HG03342 (cell line): ENCODE measurements around the gene BLOC1S1.
"Not testable (repeated sequence)": the region's sequence is repeated elsewhere in the genome, so short reads cannot be mapped to it uniquely, and the experiment has no call there.

Source experiments
- ATAC-seq: cut with Tn5 transposase; IDR thresholded peaks from one replicate; pipeline ENCODE4 v1.9.1; 2021; ENCODE audit warnings: mild to moderate bottlenecking, moderate library complexity; ENCODE audit not compliant: unreplicated experiment

BLOC1S1 gene

GRCh38 chr12:55743406-55744339, 27.8 kb downstream of the BLOC1S1 start:
- peak; percentile 51 for ATAC-seq

GRCh38 chr12:55744340-55745030, 28.6 kb downstream of the BLOC1S1 start:
- ATAC-seq: no peak

DNA sequence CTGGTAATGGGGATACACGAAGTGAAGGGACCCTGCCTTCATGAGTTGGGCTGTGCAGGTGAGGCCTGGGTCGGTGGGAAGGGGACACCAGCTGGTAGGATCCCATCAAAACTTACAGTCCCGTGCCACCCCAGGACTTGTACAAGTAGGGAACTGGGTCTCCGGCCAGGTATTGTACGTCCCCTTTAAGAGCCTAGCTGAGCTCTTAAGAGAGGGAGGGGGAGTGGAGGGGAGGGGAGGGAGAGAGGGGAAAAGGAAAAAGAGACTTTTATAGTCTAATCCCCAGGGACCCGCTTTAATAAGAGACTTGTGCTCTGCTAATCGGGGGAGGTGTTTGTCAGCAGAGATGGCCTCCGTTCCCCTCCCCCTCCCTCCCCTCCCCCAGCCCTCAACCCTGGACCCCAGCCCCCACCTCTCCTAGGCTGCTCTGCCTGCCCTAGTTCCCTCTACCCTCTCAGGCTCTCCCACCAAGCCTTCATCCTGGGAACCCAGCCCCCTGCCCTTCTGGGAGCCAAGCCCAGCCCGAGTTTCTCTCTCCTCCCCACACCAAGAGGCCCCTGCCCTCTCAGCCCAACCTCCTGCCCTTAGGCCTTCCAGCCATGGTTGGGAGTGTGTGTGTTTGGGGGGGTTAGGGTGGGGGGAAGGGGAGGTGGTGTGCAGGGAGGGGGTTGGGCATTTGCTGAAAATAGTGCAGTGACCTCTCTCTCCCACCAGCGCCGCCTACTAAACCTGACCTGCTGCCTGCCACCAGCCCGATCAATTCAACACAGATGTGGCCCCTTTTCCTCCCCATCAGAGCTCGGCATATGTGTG, 29.7 kb downstream of the BLOC1S1 start:
- ATAC-seq: no peak

GRCh38 chr12:55746174-55746912, 30.5 kb downstream of the BLOC1S1 start:
- ATAC-seq: no peak

DNA sequence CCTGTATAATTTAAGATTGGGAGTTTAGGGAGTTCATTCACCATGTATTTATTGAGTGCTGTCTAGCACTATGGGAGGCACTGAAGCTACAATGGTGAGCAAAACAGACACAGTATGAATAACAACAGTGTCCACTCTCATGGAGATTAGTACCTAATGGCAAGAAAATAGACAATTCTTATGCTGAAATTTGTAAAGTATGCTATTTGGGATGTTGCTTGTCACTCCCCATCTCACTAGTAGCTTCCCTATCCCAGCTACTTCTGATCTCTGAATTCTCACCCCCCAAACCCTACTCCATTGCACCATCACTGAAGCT, 31.0 kb downstream of the BLOC1S1 start:
- ATAC-seq: no peak

GRCh38 chr12:55748230-55748993, 32.6 kb downstream of the BLOC1S1 start:
- no peak for ATAC-seq

DNA sequence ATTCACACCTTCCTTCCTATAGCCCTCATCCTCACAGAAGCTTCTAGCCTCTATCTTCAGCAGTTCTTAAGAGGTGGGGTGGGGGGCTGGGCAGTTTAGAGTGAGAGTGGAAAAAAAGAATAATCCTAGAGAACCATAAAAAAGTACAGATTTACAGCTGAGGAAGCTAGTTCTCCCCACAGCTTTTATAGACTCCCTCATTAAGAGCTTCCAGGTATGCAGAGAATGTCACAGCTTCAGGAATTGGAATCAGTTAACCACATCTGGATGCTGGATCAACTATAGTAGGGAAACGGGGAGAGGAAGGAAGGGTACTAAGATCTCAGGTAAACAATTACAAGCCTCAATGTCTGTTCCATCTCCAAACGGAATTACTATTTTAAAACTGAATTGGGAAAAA, 39.4 kb downstream of the BLOC1S1 start:
- no peak for ATAC-seq

- ATAC-seq: no peak
Observed at GRCh38 chr12:55757701-55758100, 41.9 kb downstream of the BLOC1S1 start.

DNA sequence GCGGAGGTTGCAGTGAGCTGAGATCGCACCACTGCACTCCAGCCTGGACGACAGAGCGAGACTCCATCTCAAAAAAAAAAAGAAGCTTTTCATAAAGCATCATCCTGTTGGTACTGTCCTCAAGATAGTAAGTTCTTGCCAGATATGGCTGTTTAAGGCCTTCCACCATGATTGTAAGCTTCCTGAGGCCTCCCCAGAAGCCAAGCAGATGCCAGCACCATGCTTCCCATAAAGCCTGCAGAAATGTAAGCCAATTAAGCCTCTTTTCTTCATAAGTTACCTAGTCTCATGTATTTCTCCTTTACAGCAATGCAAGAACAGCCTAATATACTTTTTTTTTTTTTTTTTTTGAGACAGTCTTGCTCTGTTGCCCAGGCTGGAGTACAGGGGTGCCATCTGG, 42.7 kb downstream of the BLOC1S1 start:
- not testable (repeated sequence) for ATAC-seq

DNA sequence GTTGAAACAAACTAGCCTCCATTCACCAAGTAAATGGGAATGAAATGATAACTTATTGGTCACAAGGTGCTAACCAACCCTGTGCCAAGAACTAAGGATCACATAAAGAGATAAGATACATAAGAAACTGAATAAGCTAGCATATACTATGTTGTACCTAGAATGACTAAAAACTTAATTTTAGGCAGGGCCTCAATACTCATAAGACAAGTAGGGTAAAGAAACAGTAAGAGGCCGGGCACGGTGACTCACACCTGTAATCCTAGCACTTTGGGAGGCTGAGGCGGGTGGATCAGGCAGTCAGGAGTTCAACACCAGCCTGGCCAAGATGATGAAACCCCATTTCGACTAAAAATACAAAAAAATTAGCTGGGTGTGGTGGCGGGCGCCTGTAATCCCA, 44.8 kb downstream of the BLOC1S1 start:
- ATAC-seq: no peak

DNA sequence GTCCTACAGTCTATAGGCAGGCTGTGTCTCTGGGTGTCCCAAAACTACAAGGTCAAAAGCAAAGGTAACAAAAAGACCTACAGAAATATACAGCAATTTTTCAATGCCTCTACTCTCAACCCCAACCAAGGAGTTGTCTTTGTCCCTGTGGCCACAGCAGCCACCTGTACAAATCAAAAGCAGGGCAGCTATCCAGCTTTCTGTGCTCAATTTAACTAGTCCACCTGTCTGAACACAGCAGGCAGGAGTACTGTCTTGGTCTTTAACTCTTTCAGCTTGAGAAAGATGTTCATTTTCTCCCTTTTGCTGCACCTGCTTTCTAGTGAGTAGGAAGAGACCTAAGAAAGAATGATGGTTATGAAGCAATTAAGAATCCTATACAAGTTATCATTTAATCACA, 46.8 kb downstream of the BLOC1S1 start:
- ATAC-seq: no peak

GRCh38 chr12:55765736-55766290, 50.0 kb downstream of the BLOC1S1 start:
- no peak for ATAC-seq

- no peak for ATAC-seq
Observed at GRCh38 chr12:55767156-55767555, 51.3 kb downstream of the BLOC1S1 start.
